Testis (tissue), 3 donors: Measurements from ENCODE around the gene PWWP2B. TPM values are rescaled to one million over a fixed set of nuclear protein-coding genes. Genes with fewer than 3 reads are reported as not detected.

Experiments used
- DNase-seq: peaks from one replicate; pipeline ENCODE4 v3.0.0-alpha.2; 2019
- H3K27ac ChIP-seq, 2 donors: fragments of 200-600 bp; sonication (generic); one replicate each; pipeline ENCODE4 v1.5.1; 2019
- H3K27me3 ChIP-seq: fragments of 200-600 bp; sonication (generic); one replicate; pipeline ENCODE4 v1.5.1; 2019
- H3K36me3 ChIP-seq: fragments of 200-600 bp; sonication (generic); one replicate; pipeline ENCODE4 v1.5.1; 2017; ENCODE audit warnings: low read depth; ENCODE audit errors: missing control alignments
- H3K4me1 ChIP-seq: fragments of 200-600 bp; sonication (generic); one replicate; pipeline ENCODE4 v1.5.1; 2019
- H3K4me3 ChIP-seq, 2 donors: fragments of 200-600 bp; sonication (generic); one replicate each; pipeline ENCODE4 v1.5.1; 2017 to 2019
- H3K9me3 ChIP-seq: fragments of 200-600 bp; sonication (generic); one replicate; pipeline ENCODE4 v1.5.1; 2017
- POLR2A ChIP-seq: fragments of 450-650 bp; IDR thresholded peaks from one replicate; pipeline ENCODE4 v1.6.1; 2017; ENCODE audit warnings: antibody characterized with exemption, mild to moderate bottlenecking, moderate library complexity
- WGBS, 2 donors: methylation state at CpG; one replicate each; pipeline ENCODE4 v1.1.5; 2018; 5-methylcytosine and 5-hydroxymethylcytosine counted together
- intact Hi-C: fragments of 100-400 bp; cut with DNase I; formaldehyde crosslinking; loops from one replicate; pipeline ENCODE4 v1.15.1; 2023; ENCODE audit warnings: low total_unique reads
- polyA plus RNA-seq: library from polyadenylated mRNA; stranded (reverse); fragments of 350-450 nt; fragmentation: Illumina TruSeq; extraction: RNeasy Lipid Tissue Mini Kit (QIAGEN cat#74804); gene quantifications from one replicate; pipeline ENCODE4 v1.2.3, GENCODE V29; 2014; ENCODE audit warnings: low read depth, low replicate concordance; ENCODE audit not compliant: insufficient read depth
- total RNA-seq, 2 donors: library from RNA; depleted of rRNA; stranded (reverse); fragments of >200 nt; gene quantifications; one replicate each; pipeline ENCODE4 v1.2.3, GENCODE V29; 2016
- TF ChIP-seq, protein P1 (sequence below), 3 experiments: fragments of 450-650 bp in 2 of 3; fragments of 200-600 bp in 1 of 3; sonication (generic) in 1 of 3; IDR thresholded peaks; one replicate each; pipeline ENCODE4 v1.5.1; 2016 to 2019; ENCODE audit warnings: antibody characterized with exemption in 3 of 3, mild to moderate bottlenecking in 2 of 3, moderate library complexity in 1 of 3

The PWWP2B gene
- total and polyA plus RNA-seq, 3 donors from 2014 or later, result 16.0 to 45.1 (median 32.6) TPM

DNA sequence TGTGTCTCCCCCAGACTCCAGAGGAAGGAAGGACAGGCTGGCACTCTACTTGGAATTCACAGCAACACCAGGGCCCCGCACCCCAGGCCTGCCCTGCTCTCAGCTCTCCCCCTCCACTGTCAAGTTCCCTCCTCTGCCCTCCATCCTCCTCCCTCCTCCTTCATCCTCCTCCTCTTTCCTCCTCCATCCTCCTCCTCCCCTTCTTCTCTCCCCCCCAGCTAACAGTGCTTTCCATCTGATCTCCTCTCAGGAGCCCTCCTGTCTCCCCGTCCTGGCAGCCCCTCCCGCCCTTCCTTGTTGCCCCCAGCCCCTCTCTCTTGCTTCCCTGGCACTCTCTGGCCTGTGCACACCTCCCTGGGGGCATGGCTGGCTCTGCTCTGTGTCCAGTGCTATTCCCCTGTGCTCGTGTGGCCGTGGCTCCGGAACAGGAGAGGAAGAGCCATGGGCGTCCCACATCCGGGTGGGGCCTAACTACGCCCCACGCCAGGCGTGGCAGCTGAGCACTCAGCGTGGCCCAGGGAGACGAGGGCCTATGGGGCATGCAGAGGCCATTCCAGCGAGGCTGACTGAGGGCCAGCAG, 64.2 kb downstream of the PWWP2B start:
- Histone ChIP-seq H3K4me3 (no peak overlapping the region), H3K27me3 (no peaks in the 10 kb centered on the region), H3K9me3 (no peaks in the 10 kb centered on the region), H3K4me1 (peaks cover 50% of the 10 kb centered on the region), H3K36me3 (no peaks in the 10 kb centered on the region), H3K27ac (no peak overlapping the region)
- DNase-seq, result no peak
- TF ChIP-seq POLR2A, result no peak
- TF ChIP-seq, protein P1, sequence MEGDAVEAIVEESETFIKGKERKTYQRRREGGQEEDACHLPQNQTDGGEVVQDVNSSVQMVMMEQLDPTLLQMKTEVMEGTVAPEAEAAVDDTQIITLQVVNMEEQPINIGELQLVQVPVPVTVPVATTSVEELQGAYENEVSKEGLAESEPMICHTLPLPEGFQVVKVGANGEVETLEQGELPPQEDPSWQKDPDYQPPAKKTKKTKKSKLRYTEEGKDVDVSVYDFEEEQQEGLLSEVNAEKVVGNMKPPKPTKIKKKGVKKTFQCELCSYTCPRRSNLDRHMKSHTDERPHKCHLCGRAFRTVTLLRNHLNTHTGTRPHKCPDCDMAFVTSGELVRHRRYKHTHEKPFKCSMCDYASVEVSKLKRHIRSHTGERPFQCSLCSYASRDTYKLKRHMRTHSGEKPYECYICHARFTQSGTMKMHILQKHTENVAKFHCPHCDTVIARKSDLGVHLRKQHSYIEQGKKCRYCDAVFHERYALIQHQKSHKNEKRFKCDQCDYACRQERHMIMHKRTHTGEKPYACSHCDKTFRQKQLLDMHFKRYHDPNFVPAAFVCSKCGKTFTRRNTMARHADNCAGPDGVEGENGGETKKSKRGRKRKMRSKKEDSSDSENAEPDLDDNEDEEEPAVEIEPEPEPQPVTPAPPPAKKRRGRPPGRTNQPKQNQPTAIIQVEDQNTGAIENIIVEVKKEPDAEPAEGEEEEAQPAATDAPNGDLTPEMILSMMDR (IDR thresholded peaks at IDR 0.05), result no peak
- intact Hi-C loops, result loop anchor here (2.0 to 10.0 kb wide), 2 partner anchors 74 to 178 kb away; partner anchors contain the start of gene INPP5A
- 72 to 87% methylated on average over 8 to 14 of the region's 14 CpGs for WGBS, 2 donors

DNA sequence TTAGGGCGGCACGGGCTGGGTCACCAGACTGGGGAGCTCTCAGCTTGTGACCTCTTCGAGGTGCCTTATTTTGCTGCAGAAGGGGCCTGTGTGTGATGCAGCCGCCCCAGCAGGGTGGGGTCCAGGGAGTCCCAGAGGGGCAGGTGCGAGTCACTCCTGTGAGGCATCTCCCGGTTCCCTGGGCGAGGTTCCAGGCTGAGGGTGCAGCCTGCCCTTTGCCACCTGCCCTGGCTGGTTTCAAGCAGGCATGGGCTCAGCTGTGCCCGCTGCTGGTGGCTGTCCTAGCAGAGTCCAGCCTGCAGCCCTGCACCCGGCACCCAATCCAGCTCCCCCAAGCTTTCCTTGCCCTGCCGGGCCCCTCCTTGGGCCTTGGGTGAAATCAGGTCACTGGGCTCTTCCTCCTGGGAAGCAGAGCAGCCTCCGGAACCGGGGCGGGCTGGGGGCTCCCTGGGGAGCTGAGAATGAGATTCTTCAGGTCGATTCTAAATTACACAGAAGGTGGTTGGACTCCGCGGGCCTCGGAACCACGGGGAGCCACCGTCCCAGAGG, 64.8 kb downstream of the PWWP2B start:
- Histone ChIP-seq H3K27me3 (no peaks in the 10 kb centered on the region), H3K27ac (no peak overlapping the region), H3K4me3 (no peak overlapping the region), H3K4me1 (peaks cover 56% of the 10 kb centered on the region), H3K9me3 (no peaks in the 10 kb centered on the region), H3K36me3 (no peaks in the 10 kb centered on the region)
- intact Hi-C loops, result loop anchor here (2.0 to 10.0 kb wide), 2 partner anchors 73 to 177 kb away; partner anchors contain the start of gene INPP5A
- no peak for TF ChIP-seq POLR2A
- TF ChIP-seq, protein P1 (IDR thresholded peaks at IDR 0.05), result no peak
- DNase-seq, result no peak
- 86% methylated on average over 19 of the region's 19 CpGs; no CpG with 5 or more reads in 1 of the 2 donors for WGBS, 2 donors

DNA sequence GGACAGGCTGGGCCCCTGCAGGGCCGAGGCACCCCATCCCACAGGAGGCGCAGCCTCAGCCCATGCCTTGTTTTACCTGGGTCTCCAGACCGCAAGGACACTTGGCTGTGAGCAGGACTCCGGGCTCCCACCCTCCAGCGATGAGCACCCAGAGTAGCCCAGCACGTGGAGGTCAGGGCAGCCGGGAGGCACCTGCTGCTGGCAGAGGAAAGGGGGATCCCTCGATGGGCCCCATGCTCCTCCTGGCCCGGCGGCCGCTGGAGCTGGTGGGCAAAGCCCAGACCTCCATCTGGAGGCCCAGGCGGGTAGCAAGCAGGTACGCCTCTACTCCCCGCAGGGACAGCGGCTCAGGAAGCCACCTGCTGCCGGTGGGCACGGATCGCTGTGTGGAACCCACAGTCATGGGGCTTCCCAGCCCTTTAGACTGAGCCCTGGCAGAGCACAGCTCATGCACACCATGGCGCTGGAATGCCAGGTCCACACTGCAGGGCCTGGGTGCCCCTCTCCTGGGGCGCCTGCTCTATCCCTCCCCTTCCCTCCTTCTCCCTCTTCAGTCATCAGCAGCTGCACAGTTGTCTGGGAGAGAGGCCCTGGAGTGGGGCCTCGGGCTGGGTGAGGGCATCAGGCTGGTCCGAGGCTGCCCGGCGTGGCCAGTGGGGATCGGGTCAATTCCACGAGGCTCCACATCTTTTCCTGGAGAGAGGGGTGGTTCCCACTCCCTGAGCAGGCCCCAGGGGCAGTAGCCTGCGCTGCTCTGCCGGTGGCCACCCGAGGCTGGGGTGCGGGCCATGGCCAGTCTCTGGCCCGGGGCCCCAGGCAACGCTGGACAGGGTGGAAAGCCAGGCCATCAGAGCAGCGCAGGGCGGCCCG, 65.7 kb downstream of the PWWP2B start:
- H3K27me3 ChIP-seq, result no peaks in the 10 kb centered on the region
- TF ChIP-seq, protein P1 (IDR thresholded peaks at IDR 0.05), result no peak
- no peak for TF ChIP-seq POLR2A
- intact Hi-C loops, result loop anchor here (10.0 kb wide), 1 partner anchor 72 kb away; the partner anchor contains the start of gene INPP5A
- H3K4me3 ChIP-seq, result no peak overlapping the region
- H3K9me3 ChIP-seq, result no peaks in the 10 kb centered on the region
- no peaks in the 10 kb centered on the region for H3K36me3 ChIP-seq
- WGBS, 2 donors, result 95 to 100% methylated on average over 3 to 35 of the region's 35 CpGs
- H3K4me1 ChIP-seq, result peaks cover 65% of the 10 kb centered on the region
- no peak for DNase-seq
- no peak overlapping the region for H3K27ac ChIP-seq

DNA sequence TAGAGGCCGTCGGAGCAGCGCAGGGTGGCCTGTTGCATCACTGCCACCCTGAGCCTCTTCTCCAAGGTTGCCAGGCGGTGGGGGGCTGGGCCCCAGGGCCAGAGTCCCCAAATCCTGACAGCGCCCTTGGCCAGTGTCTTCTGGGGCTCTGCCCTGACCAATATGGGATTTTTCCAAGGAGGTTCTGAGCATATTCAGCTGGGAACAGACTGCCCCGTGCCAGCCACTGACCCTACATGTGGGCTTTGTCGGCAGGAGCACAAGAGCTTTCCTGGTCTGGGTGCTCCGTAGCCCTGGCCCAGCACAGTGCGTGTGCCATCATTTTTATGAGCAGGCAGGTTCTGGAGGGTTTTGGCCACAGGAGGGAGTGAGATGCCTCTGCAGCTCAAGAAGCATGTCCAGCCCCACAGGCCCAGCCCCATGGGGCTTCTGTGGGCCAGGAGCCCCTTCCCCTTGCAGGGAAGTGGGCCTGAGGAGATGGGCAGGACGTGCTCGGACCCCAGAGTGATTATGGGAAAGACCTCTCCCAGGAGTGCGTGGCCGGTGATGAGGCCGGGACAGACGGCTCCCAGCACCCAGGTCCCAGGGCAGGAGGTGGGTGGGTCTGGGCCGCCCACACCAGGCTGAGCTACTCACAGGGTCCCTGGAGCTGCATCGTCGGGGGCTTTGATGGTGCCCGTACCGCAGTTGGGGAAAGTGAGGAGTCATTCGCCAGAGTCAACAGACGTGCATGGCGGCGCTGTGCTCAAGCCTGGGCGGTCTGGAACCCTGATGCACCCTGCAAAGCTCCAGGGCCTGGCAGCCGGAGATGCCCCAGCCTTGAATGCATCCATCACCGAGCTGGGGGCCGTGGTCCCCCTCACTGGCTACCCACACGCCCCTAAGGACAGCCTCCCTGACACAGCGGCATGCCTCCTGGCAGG, 66.6 kb downstream of the PWWP2B start:
- Histone ChIP-seq H3K4me1 (peaks cover 71% of the 10 kb centered on the region), H3K4me3 (no peak overlapping the region), H3K36me3 (no peaks in the 10 kb centered on the region), H3K27ac (peak overlapping the region; percentile 69 to 94), H3K27me3 (no peaks in the 10 kb centered on the region), H3K9me3 (no peaks in the 10 kb centered on the region)
- intact Hi-C loops, result loop anchor here (10.0 kb wide), 1 partner anchor 71 kb away; the partner anchor contains the start of gene INPP5A
- WGBS, 2 donors, result 71 to 97% methylated on average over 13 to 30 of the region's 30 CpGs
- no peak for DNase-seq
- no peak for TF ChIP-seq POLR2A
- TF ChIP-seq, protein P1 (IDR thresholded peaks at IDR 0.05), result peak in 1 of 3 experiments; percentile 22
